Breast epithelium (tissue), 4 donors: ENCODE data around the gene C11orf68. TPM values are rescaled to one million over a fixed set of nuclear protein-coding genes. Genes with fewer than 3 reads are reported as not detected.
A peak's percentile ranks its signal among the peaks of the same experiment; 100 is the strongest.

Experiments
- DNase-seq, 2 donors: peaks; one replicate each; pipeline ENCODE4 v3.0.0-alpha.2; 2019; ENCODE audit warnings: low spot score in 2 of 2
- H3K27ac ChIP-seq, 2 donors: fragments of 200-600 bp; sonication (generic) in 1 of 2; one replicate each; pipeline ENCODE4 v1.5.1; 2016 to 2019; ENCODE audit warnings: mild to moderate bottlenecking in 1 of 2
- H3K27me3 ChIP-seq, 2 donors: fragments of 200-600 bp; sonication (generic) in 1 of 2; one replicate each; pipeline versions ENCODE4 v1.5.1 to v1.6.0; 2017 to 2019; ENCODE audit warnings: control low read depth in 1 of 2, mild to moderate bottlenecking in 1 of 2
- H3K36me3 ChIP-seq: fragments of 200-600 bp; one replicate; pipeline ENCODE4 v1.5.1; 2019
- H3K4me1 ChIP-seq, 2 donors: fragments of 200-600 bp; sonication (generic); one replicate each; pipeline ENCODE4 v1.5.1; 2016 to 2019; ENCODE audit warnings: control low read depth in 1 of 2
- H3K4me3 ChIP-seq, 3 donors: fragments of 200-600 bp; sonication (generic); 1 replicate in 2 of 3; 2 replicates in 1 of 3; pipeline ENCODE4 v1.5.1; 2016 to 2019; ENCODE audit warnings: mild to moderate bottlenecking in 3 of 3, moderate library complexity in 2 of 3
- H3K9me3 ChIP-seq, 2 donors: fragments of 200-600 bp; sonication (generic) in 1 of 2; one replicate each; pipeline ENCODE4 v1.5.1; 2016 to 2019; ENCODE audit warnings: control low read depth in 1 of 2
- POLR2A ChIP-seq: fragments of 450-650 bp; IDR thresholded peaks from one replicate; pipeline ENCODE4 v1.6.1; 2016; ENCODE audit warnings: antibody characterized with exemption, mild to moderate bottlenecking, moderate library complexity
- POLR2AphosphoS5 ChIP-seq, 3 donors: sonication (generic); formaldehyde crosslinking; IDR thresholded peaks; one replicate each; pipeline ENCODE4 v1.6.1; 2017; ENCODE audit warnings: antibody characterized with exemption in 3 of 3
- intact Hi-C: fragments of 100-400 bp; cut with DNase I; formaldehyde crosslinking; loops from one replicate; pipeline ENCODE4 v1.15.1; 2023; ENCODE audit warnings: low total_unique reads
- total RNA-seq, 3 donors: library from RNA; depleted of rRNA; stranded (reverse); fragments of >200 nt; gene quantifications; one replicate each; pipeline ENCODE4 v1.1.0, GENCODE V29; 2016
- TF ChIP-seq, protein P1 (sequence below), 3 donors: fragments of 450-650 bp; IDR thresholded peaks; one replicate each; pipeline ENCODE4 v1.5.1; 2016 to 2017; ENCODE audit warnings: antibody characterized with exemption in 3 of 3, mild to moderate bottlenecking in 3 of 3, moderate library complexity in 3 of 3

The C11orf68 gene
- total RNA-seq, 3 donors from 2014 or later = 16.7 to 20.3 (median 19.7) TPM

DNA sequence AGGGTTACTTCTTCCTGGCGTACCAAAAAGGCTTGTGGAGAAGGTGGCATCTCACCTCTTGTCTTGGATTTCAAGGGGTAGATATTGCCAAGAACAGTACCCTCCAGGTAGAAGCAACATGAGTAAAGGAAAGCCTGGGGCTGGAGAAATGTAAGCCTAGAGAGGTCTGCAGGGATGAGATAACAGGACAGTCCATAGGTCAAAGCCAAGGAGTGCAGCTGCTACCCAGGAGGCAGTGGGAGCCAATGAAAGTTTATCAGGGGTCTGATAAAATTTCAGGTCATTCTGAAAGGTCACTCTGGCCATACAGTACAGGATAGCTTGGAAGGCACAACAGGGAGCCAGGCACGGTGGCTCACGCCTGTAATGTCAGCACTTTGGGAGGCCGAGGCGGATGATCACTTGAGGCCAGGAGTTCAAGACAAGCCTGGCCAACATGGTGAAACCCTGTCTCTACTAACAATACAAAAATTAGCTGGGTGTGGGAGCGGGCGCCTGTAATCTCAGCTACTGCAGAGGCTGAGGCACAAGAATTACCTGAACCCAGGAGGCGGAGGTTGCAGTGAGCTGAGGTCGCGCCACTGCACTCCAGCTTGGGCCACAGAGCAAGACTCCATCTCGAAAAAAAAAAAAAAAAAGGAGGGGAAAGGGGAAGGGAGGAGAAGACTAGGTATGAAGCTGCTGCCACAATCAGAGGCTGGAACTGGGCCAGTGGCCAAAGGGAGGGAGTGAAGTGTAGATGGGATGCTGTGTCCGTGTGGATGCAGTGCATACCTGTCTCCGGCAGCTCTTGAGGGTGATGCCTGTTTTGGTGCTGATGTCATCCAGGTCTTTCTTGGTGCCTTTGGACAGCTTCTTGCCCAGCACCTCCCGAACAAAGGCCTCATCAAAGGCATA, 31.8 kb downstream of the C11orf68 start:
- TF ChIP-seq, protein P1, sequence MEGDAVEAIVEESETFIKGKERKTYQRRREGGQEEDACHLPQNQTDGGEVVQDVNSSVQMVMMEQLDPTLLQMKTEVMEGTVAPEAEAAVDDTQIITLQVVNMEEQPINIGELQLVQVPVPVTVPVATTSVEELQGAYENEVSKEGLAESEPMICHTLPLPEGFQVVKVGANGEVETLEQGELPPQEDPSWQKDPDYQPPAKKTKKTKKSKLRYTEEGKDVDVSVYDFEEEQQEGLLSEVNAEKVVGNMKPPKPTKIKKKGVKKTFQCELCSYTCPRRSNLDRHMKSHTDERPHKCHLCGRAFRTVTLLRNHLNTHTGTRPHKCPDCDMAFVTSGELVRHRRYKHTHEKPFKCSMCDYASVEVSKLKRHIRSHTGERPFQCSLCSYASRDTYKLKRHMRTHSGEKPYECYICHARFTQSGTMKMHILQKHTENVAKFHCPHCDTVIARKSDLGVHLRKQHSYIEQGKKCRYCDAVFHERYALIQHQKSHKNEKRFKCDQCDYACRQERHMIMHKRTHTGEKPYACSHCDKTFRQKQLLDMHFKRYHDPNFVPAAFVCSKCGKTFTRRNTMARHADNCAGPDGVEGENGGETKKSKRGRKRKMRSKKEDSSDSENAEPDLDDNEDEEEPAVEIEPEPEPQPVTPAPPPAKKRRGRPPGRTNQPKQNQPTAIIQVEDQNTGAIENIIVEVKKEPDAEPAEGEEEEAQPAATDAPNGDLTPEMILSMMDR (IDR thresholded peaks at IDR 0.05) = no peak
- TF ChIP-seq POLR2A = no peak
- TF ChIP-seq POLR2AphosphoS5 (IDR thresholded peaks at IDR 0.05) = no peak
- DNase-seq = no peak
- Histone ChIP-seq H3K9me3 (no peaks in the 10 kb centered on the region), H3K4me3 (peak overlapping the region; percentile 66 to 92 (median 81)), H3K4me1 (peaks cover 16 to 20% of the 10 kb centered on the region in 2 donors), H3K27ac (peak overlapping the region; percentile 94 to 99), H3K36me3 (no peaks in the 10 kb centered on the region), H3K27me3 (no peaks in the 10 kb centered on the region)
- intact Hi-C loops = loop anchor here (10.0 kb wide), 1 partner anchor 78 kb away; the partner anchor contains the start of gene SART1

DNA sequence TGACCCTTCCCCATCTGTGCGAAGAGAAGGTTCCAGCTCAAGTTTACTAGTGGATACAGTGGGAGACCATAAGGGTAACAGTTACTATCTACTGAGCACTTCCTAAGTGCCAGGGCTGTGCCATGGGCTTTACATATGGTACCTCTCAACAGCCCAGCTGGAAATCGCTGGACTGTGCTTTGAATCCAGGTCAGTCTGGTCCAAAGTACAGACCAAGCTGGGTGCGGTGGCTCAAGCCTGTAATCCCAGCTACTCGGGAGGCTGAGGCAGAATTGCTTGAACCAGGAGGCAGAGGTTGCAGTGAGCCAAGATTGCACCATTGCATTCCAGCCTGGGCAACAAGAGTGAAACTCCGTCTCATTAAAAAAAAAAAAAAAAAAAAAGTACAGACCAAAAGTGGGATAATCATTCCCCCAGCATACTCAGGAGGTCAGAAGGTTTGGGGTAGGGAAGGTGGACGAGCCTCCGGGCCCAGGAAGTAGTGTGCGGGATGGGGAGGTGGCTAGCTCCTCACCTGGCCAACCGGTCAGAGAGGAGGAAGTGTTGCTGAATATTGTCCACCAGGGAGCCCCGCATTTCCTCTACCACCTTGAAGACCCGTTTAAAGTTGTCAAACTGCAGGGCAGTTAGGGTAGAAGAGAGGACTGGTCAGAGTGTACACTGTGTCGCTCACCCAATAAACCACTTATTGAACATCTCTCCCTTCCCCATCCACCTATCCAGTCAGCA, 32.9 kb downstream of the C11orf68 start:
- intact Hi-C loops = loop anchor here (10.0 kb wide), 1 partner anchor 79 kb away; the partner anchor contains the start of gene SART1
- Histone ChIP-seq H3K4me1 (peaks cover 10 to 12% of the 10 kb centered on the region in 2 donors), H3K36me3 (no peaks in the 10 kb centered on the region), H3K27me3 (no peaks in the 10 kb centered on the region), H3K9me3 (no peaks in the 10 kb centered on the region), H3K4me3 (no peak overlapping the region), H3K27ac (no peak overlapping the region)
- no peak for DNase-seq
- TF ChIP-seq POLR2A = no peak

DNA sequence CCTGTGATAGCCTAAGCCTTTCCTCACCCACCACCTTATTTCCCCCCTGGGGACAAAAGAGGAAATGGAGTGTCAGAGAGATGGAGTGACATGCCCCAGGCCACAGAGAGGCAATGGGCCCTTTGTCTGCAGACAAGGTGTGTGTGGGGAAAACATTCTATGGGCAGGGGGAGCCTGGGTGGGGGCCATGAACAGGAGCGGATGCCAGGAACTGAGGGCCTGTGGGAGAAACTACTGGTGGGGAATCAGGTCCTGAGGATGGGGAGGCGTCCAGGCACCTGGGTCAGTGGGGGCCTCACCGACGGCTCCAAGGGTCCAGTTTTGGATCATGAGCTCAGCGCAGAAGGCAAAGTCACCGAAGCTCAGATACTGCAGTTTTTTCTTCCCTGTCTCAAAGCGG, 33.6 kb downstream of the C11orf68 start:
- TF ChIP-seq POLR2A (no peak), POLR2AphosphoS5 (IDR thresholded peaks at IDR 0.05) (no peak)
- TF ChIP-seq, protein P1 (IDR thresholded peaks at IDR 0.05) = no peak
- no peaks in the 10 kb centered on the region for H3K27me3 ChIP-seq
- H3K27ac ChIP-seq = no peak overlapping the region
- no peak overlapping the region for H3K4me3 ChIP-seq
- peaks cover 9 to 12% of the 10 kb centered on the region in 2 donors for H3K4me1 ChIP-seq
- no peaks in the 10 kb centered on the region for H3K36me3 ChIP-seq
- intact Hi-C loops = loop anchor here (10.0 kb wide), 1 partner anchor 80 kb away; the partner anchor contains the start of gene SART1
- no peaks in the 10 kb centered on the region for H3K9me3 ChIP-seq
- DNase-seq = no peak

DNA sequence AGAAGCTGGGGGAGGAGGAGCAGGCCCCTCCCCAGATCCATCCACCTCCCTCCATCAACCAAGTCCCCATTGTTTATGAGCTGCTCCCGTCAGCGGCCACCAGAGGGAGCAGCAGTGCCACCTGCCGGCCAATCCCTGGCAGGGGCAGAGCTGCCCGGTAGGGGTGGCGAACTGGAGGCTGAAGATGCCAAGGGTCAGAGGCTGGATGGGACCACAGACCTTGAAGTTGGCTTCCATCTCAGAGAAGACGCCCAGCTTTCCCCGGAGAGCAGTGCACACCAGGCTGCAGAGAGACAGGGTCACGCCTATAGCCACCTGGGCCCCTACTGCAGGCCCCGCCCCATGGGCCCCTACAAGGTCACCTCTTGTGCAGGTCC, 34.2 kb downstream of the C11orf68 start:
- H3K4me1 ChIP-seq = peaks cover 7 to 12% of the 10 kb centered on the region in 2 donors
- H3K4me3 ChIP-seq = no peak overlapping the region
- TF ChIP-seq POLR2A (no peak), POLR2AphosphoS5 (IDR thresholded peaks at IDR 0.05) (peak in 2 of 3 donors; percentile 38 to 69)
- TF ChIP-seq, protein P1 (IDR thresholded peaks at IDR 0.05) = peak; percentile 94 to 99 (median 97)
- no peaks in the 10 kb centered on the region for H3K36me3 ChIP-seq
- H3K9me3 ChIP-seq = no peaks in the 10 kb centered on the region
- H3K27ac ChIP-seq = peak overlapping the region in 1 of 2 donors; percentile 3
- intact Hi-C loops = loop anchor here (10.0 kb wide), 1 partner anchor 80 kb away; the partner anchor contains the start of gene SART1
- no peak for DNase-seq
- H3K27me3 ChIP-seq = no peaks in the 10 kb centered on the region

DNA sequence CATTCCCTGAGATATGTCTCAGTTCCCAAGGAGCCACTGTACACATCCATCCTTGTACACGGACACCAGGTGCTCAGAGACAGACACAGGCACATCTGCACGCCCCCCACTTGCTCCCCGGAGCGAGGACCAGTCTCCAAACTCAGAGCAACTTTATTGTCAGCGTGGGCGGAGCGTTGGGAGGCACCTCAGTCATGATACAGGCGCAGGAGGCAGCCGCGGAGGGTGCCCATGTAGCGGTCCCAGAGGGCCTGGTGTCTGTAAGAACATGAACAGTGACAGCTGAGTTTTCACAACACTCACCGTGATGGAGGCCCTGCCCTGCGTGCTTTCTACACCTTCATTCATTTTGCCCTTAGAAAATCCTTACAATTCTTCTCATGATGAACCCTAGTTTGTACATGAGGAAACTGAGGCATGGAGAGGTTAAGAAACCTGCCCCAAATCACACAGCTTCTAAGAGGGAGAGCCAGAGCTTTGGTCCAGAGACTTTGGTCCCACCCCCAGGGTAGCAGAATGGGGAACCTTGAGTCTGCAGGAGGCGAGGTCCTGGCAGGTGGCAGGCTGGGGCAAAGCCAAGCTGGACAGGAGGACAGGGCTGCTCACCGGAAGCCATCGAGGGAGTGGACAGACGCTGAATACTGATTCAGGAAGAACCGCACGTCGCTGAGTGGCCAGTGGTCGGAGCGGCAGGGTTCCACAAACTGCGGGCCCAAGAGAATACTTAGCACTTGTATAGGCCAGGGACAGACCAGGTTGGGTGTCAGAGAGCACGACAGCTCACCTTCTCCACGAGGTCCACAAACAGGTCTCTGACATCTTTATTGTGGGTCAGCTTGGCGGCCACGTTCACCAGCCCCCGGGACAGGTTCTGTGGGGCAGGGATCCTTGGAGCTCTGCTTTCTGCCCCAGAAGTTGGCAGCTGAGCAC, 34.8 kb downstream of the C11orf68 start:
- Histone ChIP-seq H3K27me3 (no peaks in the 10 kb centered on the region), H3K27ac (peak overlapping the region in 1 of 2 donors; percentile 3), H3K9me3 (no peaks in the 10 kb centered on the region), H3K4me3 (no peak overlapping the region), H3K36me3 (no peaks in the 10 kb centered on the region), H3K4me1 (peaks cover 5 to 12% of the 10 kb centered on the region in 2 donors)
- DNase-seq = no peak
- intact Hi-C loops = loop anchor here (10.0 kb wide), 1 partner anchor 81 kb away; the partner anchor contains the start of gene SART1
- TF ChIP-seq, protein P1 (IDR thresholded peaks at IDR 0.05) = no peak
- TF ChIP-seq POLR2AphosphoS5 (IDR thresholded peaks at IDR 0.05) = no peak
- TF ChIP-seq POLR2A = no peak
